H9 (cell line): ENCODE results near the gene FARS2. TPM values are rescaled to one million over a fixed set of nuclear protein-coding genes. Genes with fewer than 3 reads are reported as not detected.

ENCODE experiments used
- DNase-seq: peaks from one replicate; pipeline ENCODE4 v3.0.0-alpha.2; 2017
- H2AFZ ChIP-seq: one replicate; pipeline ENCODE4 v1.6.1; 2013; ENCODE audit warnings: mild to moderate bottlenecking, low read length, control low read depth, moderate library complexity
- H2AK5ac ChIP-seq: 2 replicates; pipeline ENCODE4 v1.6.1; 2013; ENCODE audit warnings: low read length, control low read depth, mixed read lengths; ENCODE audit not compliant: insufficient read length
- H2BK120ac ChIP-seq: one replicate; pipeline ENCODE4 v1.6.1; 2013; ENCODE audit warnings: low read depth, mild to moderate bottlenecking, low read length, control low read depth, inconsistent platforms; ENCODE audit not compliant: poor library complexity, severe bottlenecking
- H2BK12ac ChIP-seq: 2 replicates; pipeline ENCODE4 v1.6.1; 2013; ENCODE audit warnings: low read length, control low read depth, mixed read lengths, low read depth; ENCODE audit not compliant: insufficient read length
- H2BK15ac ChIP-seq: 2 replicates; pipeline ENCODE4 v1.6.1; 2013; ENCODE audit warnings: low read depth, low read length, control low read depth
- H2BK20ac ChIP-seq: one replicate; pipeline ENCODE4 v1.6.1; 2013; ENCODE audit warnings: low read depth, mild to moderate bottlenecking, low read length, control low read depth, inconsistent platforms; ENCODE audit not compliant: poor library complexity, severe bottlenecking
- H2BK5ac ChIP-seq: 2 replicates; pipeline ENCODE4 v1.6.1; 2013; ENCODE audit warnings: low read length, control low read depth, mixed read lengths; ENCODE audit not compliant: insufficient read length
- H3K14ac ChIP-seq: 2 replicates; pipeline ENCODE4 v1.6.1; 2013; ENCODE audit warnings: low read length, control low read depth; ENCODE audit not compliant: insufficient read depth
- H3K18ac ChIP-seq: 2 replicates; pipeline ENCODE4 v1.6.1; 2013; ENCODE audit warnings: low read depth, mild to moderate bottlenecking, mixed read lengths, low read length, control low read depth; ENCODE audit not compliant: insufficient read length
- H3K23ac ChIP-seq: 2 replicates; pipeline ENCODE4 v1.6.1; 2013; ENCODE audit warnings: low read length, control low read depth, mixed read lengths, low read depth; ENCODE audit not compliant: insufficient read length
- H3K23me2 ChIP-seq: 2 replicates; pipeline ENCODE4 v1.6.1; 2013; ENCODE audit warnings: low read depth, mild to moderate bottlenecking, mixed read lengths, low read length, control low read depth; ENCODE audit not compliant: insufficient read length, poor library complexity, severe bottlenecking
- H3K27ac ChIP-seq: 2 replicates; pipeline ENCODE4 v1.5.1; 2013; ENCODE audit warnings: low read length, control low read depth, mixed read lengths, low read depth; ENCODE audit not compliant: insufficient read length
- H3K27me3 ChIP-seq: 2 replicates; pipeline ENCODE4 v1.6.1; 2013; ENCODE audit warnings: low read length, control low read depth, inconsistent platforms; ENCODE audit not compliant: insufficient read depth
- H3K4ac ChIP-seq: 2 replicates; pipeline ENCODE4 v1.6.1; 2013; ENCODE audit warnings: low read depth, mild to moderate bottlenecking, control low read depth, inconsistent platforms, low read length, moderate library complexity
- H3K4me1 ChIP-seq: 2 replicates; pipeline ENCODE4 v1.6.1; 2013; ENCODE audit warnings: low read length, control low read depth, inconsistent platforms; ENCODE audit not compliant: insufficient read depth
- H3K4me2 ChIP-seq: 2 replicates; pipeline ENCODE4 v1.6.1; 2013; ENCODE audit warnings: low read length, control low read depth, mixed read lengths; ENCODE audit not compliant: insufficient read length, insufficient read depth
- H3K56ac ChIP-seq: 2 replicates; pipeline ENCODE4 v1.6.1; 2013; ENCODE audit warnings: low read depth, mild to moderate bottlenecking, mixed read lengths, low read length, control low read depth; ENCODE audit not compliant: insufficient read length
- H3K79me1 ChIP-seq: 2 replicates; pipeline ENCODE4 v1.6.1; 2013; ENCODE audit warnings: low read depth, mild to moderate bottlenecking, moderate library complexity, low read length, control low read depth, inconsistent platforms; ENCODE audit not compliant: insufficient read depth, poor library complexity, severe bottlenecking
- H3K79me2 ChIP-seq: 2 replicates; pipeline ENCODE4 v1.6.1; 2013; ENCODE audit warnings: low read length, control low read depth, inconsistent platforms; ENCODE audit not compliant: insufficient read depth
- H3K9ac ChIP-seq: 2 replicates; pipeline ENCODE4 v1.6.1; 2013; ENCODE audit warnings: low read length, control low read depth, mixed read lengths; ENCODE audit not compliant: insufficient read length; ENCODE audit errors: extremely low read depth
- H3K9me3 ChIP-seq: one replicate; pipeline ENCODE4 v1.6.1; 2013; ENCODE audit warnings: low read depth, low read length, inconsistent platforms; ENCODE audit not compliant: control insufficient read depth
- H3T11ph ChIP-seq: one replicate; pipeline ENCODE4 v1.6.1; 2013; ENCODE audit warnings: mild to moderate bottlenecking, low read length, control low read depth, inconsistent platforms
- H4K20me1 ChIP-seq: one replicate; pipeline ENCODE4 v1.6.1; 2013; ENCODE audit not compliant: control insufficient read depth, insufficient read length, insufficient read depth
- H4K5ac ChIP-seq: 2 replicates; pipeline ENCODE4 v1.6.1; 2013; ENCODE audit warnings: low read depth, mild to moderate bottlenecking, mixed read lengths, low read length, control low read depth; ENCODE audit not compliant: insufficient read length
- H4K8ac ChIP-seq: replicated peaks from 2 replicates; pipeline ENCODE4 v1.6.1; 2013; ENCODE audit warnings: low read length, control low read depth, mixed read lengths, low read depth; ENCODE audit not compliant: insufficient read length
- H4K91ac ChIP-seq: 2 replicates; pipeline ENCODE4 v1.6.1; 2013; ENCODE audit warnings: low read depth, mild to moderate bottlenecking, moderate library complexity, mixed read lengths, low read length, control low read depth; ENCODE audit not compliant: insufficient read length
- H3K27ac Mint-ChIP-seq, 3 experiments: 2 replicates in 2 of 3; 3 replicates in 1 of 3; pipeline ENCODE4 v1.8.0; 2020 to 2021; ENCODE audit warnings: mixed read lengths in 3 of 3, mild to moderate bottlenecking in 1 of 3, moderate library complexity in 1 of 3
- H3K27me3 Mint-ChIP-seq: 2 replicates; pipeline ENCODE4 v1.8.0; 2021; ENCODE audit warnings: low read depth, mild to moderate bottlenecking, moderate library complexity, mixed read lengths
- H3K36me3 Mint-ChIP-seq, 3 experiments: 2 replicates in 2 of 3; 3 replicates in 1 of 3; pipeline ENCODE4 v1.8.0; 2020 to 2021; ENCODE audit warnings: low read depth in 3 of 3, mixed read lengths in 3 of 3; ENCODE audit not compliant: insufficient read depth in 1 of 3
- H3K4me1 Mint-ChIP-seq, 2 experiments: 2 replicates each; pipeline ENCODE4 v1.8.0; 2020; ENCODE audit warnings: mixed read lengths in 2 of 2
- H3K4me3 Mint-ChIP-seq, 2 experiments: 2 replicates in 1 of 2; 3 replicates in 1 of 2; pipeline ENCODE4 v1.8.0; 2020 to 2021; ENCODE audit warnings: mild to moderate bottlenecking in 2 of 2, mixed read lengths in 2 of 2, moderate library complexity in 1 of 2
- H3K9me3 Mint-ChIP-seq, 2 experiments: 2 replicates in 1 of 2; 3 replicates in 1 of 2; pipeline ENCODE4 v1.8.0; 2020; ENCODE audit warnings: mild to moderate bottlenecking in 2 of 2, mixed read lengths in 2 of 2, moderate library complexity in 1 of 2
- CTCF ChIP-seq: fragments of 200-600 bp; sonication (generic); conservative IDR thresholded peaks from 3 replicates; pipeline ENCODE4 v1.8.0; 2021; ENCODE audit warnings: antibody characterized with exemption, mild to moderate bottlenecking
- WGBS: extraction: QIAGEN DNeasy Blood & Tissue Kit; methylation state at CpG from one replicate; pipeline ENCODE4 v1.1.7; 2013; ENCODE audit warnings: missing lambda C conversion rate, low lambda C conversion rate, mixed read lengths; ENCODE audit not compliant: insufficient read length; ENCODE audit errors: extremely low coverage; 5-methylcytosine and 5-hydroxymethylcytosine counted together
- total RNA-seq: library from RNA; stranded (reverse); gene quantifications from 2 replicates; pipeline ENCODE4 v1.2.1, GENCODE V29; 2021

The FARS2 gene
- total RNA-seq, 1 experiment from 2014 or later = 8.5 TPM

GRCh38 chr6:5461365-5461764 is 200.1 kb downstream of the FARS2 start:
- H2BK5ac ChIP-seq = no peak overlapping the region
- no peaks in the 10 kb centered on the region for H3K79me1 ChIP-seq
- H2BK120ac ChIP-seq = no peak overlapping the region
- H3K4ac ChIP-seq = no peak overlapping the region
- no peaks in the 10 kb centered on the region for H3K79me2 ChIP-seq
- H2BK12ac ChIP-seq = no peak overlapping the region
- H3T11ph ChIP-seq = no peak overlapping the region
- H3K23me2 ChIP-seq = no peaks in the 10 kb centered on the region
- no peak overlapping the region for H4K5ac ChIP-seq
- H3K4me2 ChIP-seq = no peak overlapping the region
- no peak overlapping the region for H3K56ac ChIP-seq
- H3K27me3 ChIP-seq = no peaks in the 10 kb centered on the region
- Mint-ChIP-seq H3K27me3 (no peaks in the 10 kb centered on the region), H3K9me3 (peaks cover 0 to 3% of the 10 kb centered on the region in 2 experiments; a peak in 2 of 5 replicates), H3K4me3 (no peak overlapping the region), H3K4me1 (peaks cover 25 to 26% of the 10 kb centered on the region in 2 experiments), H3K36me3 (no peaks in the 10 kb centered on the region), H3K27ac (peak overlapping the region in 1 of 3 experiments; percentile 47; a peak in 1 of 7 replicates)
- H3K9me3 ChIP-seq = no peaks in the 10 kb centered on the region
- WGBS = no CpG with 5 or more reads among the region's 2 CpGs
- no peak overlapping the region for H3K9ac ChIP-seq
- H2BK20ac ChIP-seq = no peak overlapping the region
- H2AK5ac ChIP-seq = no peak overlapping the region
- no peak overlapping the region for H3K23ac ChIP-seq
- no peak overlapping the region for H2AFZ ChIP-seq
- DNase-seq = no peak
- no peak overlapping the region for H3K14ac ChIP-seq
- no peaks in the 10 kb centered on the region for H4K20me1 ChIP-seq
- no peak overlapping the region for H2BK15ac ChIP-seq
- no peak overlapping the region for H4K91ac ChIP-seq
- H3K4me1 ChIP-seq = peaks cover 8% of the 10 kb centered on the region; the same call in 1 of the 2 replicates
- TF ChIP-seq CTCF = no peak
- no peak overlapping the region for H4K8ac ChIP-seq
- no peak overlapping the region for H3K27ac ChIP-seq
- no peak overlapping the region for H3K18ac ChIP-seq
